OCI-LY1 (cell line): ENCODE results near the gene TRNAU1AP.

ENCODE experiments used
- H2AFZ ChIP-seq: fragments of 200-600 bp; sonication (generic), shearing (Covaris generic); 2 replicates; pipeline ENCODE4 v1.6.0; 2014; ENCODE audit warnings: antibody characterized with exemption, mild to moderate bottlenecking, low read length
- H3F3A ChIP-seq: fragments of 200-600 bp; sonication (generic), shearing (Covaris generic); 2 replicates; pipeline ENCODE4 v1.6.0; 2014; ENCODE audit warnings: mild to moderate bottlenecking, antibody characterized with exemption, low read length, moderate library complexity; ENCODE audit not compliant: insufficient read depth
- H3K27ac ChIP-seq: fragments of 200-600 bp; sonication (generic); 2 replicates; pipeline ENCODE4 v1.5.1; 2014; ENCODE audit warnings: low read length, mixed run types, mild to moderate bottlenecking, low read depth; ENCODE audit not compliant: poor library complexity, severe bottlenecking
- H3K27me3 ChIP-seq: fragments of 200-600 bp; sonication (generic); 2 replicates; pipeline ENCODE4 v1.6.0; 2014; ENCODE audit warnings: antibody characterized with exemption, mild to moderate bottlenecking, low read length, moderate library complexity; ENCODE audit not compliant: insufficient read depth
- H3K36me3 ChIP-seq: fragments of 200-600 bp; sonication (generic); 2 replicates; pipeline ENCODE4 v1.6.1; 2014; ENCODE audit warnings: mild to moderate bottlenecking, antibody characterized with exemption, low read length, moderate library complexity, mixed read lengths; ENCODE audit not compliant: insufficient read depth
- H3K4me1 ChIP-seq: fragments of 200-600 bp; sonication (generic); 2 replicates; pipeline ENCODE4 v1.5.1; 2014; ENCODE audit warnings: mild to moderate bottlenecking, low read length, moderate library complexity; ENCODE audit not compliant: insufficient read depth, severe bottlenecking
- H3K4me2 ChIP-seq: fragments of 200-600 bp; sonication (generic), shearing (Covaris generic); 2 replicates; pipeline ENCODE4 v1.6.1; 2014; ENCODE audit warnings: low read length
- H3K4me3 ChIP-seq: fragments of 200-600 bp; sonication (generic); 2 replicates; pipeline ENCODE4 v1.5.1; 2014; ENCODE audit warnings: low read length, low read depth, mild to moderate bottlenecking, mixed read lengths; ENCODE audit not compliant: poor library complexity, severe bottlenecking
- H3K79me2 ChIP-seq: fragments of 200-600 bp; shearing (Covaris generic); 2 replicates; pipeline ENCODE4 v1.6.1; 2016; ENCODE audit warnings: mixed run types, low read length, mixed read lengths; ENCODE audit not compliant: insufficient read depth
- H3K9ac ChIP-seq: fragments of 200-600 bp; sonication (generic), shearing (Covaris generic); 2 replicates; pipeline ENCODE4 v1.6.1; 2014; ENCODE audit warnings: mild to moderate bottlenecking, low read length, mixed read lengths
- H3K9me2 ChIP-seq: fragments of 200-600 bp; sonication (generic), shearing (Covaris generic); 2 replicates; pipeline ENCODE4 v1.6.1; 2014; ENCODE audit warnings: low read depth, mild to moderate bottlenecking, low read length, mixed read lengths
- H3K9me3 ChIP-seq: fragments of 200-600 bp; shearing (Covaris generic); 2 replicates; pipeline ENCODE4 v1.6.1; 2014; ENCODE audit warnings: low read length, mixed read lengths
- H4K20me1 ChIP-seq: fragments of 200-600 bp; sonication (generic), shearing (Covaris generic); 2 replicates; pipeline ENCODE4 v1.6.0; 2016; ENCODE audit warnings: mild to moderate bottlenecking, low read length; ENCODE audit not compliant: insufficient read depth
- EZH2 ChIP-seq: fragments of 200-600 bp; sonication (generic), shearing (Covaris generic); IDR thresholded peaks from 2 replicates; pipeline ENCODE4 v1.8.0; 2017; ENCODE audit warnings: borderline replicate concordance, mixed run types, mild to moderate bottlenecking, antibody characterized with exemption, low read length, moderate library complexity, mixed read lengths
- TF ChIP-seq, protein P1 (sequence below): fragments of 200-600 bp; sonication (generic), shearing (Covaris generic); IDR thresholded peaks from 2 replicates; pipeline ENCODE4 v1.5.1; 2017; ENCODE audit warnings: mild to moderate bottlenecking, antibody characterized with exemption, low read length, moderate library complexity, mixed read lengths

TRNAU1AP gene

DNA sequence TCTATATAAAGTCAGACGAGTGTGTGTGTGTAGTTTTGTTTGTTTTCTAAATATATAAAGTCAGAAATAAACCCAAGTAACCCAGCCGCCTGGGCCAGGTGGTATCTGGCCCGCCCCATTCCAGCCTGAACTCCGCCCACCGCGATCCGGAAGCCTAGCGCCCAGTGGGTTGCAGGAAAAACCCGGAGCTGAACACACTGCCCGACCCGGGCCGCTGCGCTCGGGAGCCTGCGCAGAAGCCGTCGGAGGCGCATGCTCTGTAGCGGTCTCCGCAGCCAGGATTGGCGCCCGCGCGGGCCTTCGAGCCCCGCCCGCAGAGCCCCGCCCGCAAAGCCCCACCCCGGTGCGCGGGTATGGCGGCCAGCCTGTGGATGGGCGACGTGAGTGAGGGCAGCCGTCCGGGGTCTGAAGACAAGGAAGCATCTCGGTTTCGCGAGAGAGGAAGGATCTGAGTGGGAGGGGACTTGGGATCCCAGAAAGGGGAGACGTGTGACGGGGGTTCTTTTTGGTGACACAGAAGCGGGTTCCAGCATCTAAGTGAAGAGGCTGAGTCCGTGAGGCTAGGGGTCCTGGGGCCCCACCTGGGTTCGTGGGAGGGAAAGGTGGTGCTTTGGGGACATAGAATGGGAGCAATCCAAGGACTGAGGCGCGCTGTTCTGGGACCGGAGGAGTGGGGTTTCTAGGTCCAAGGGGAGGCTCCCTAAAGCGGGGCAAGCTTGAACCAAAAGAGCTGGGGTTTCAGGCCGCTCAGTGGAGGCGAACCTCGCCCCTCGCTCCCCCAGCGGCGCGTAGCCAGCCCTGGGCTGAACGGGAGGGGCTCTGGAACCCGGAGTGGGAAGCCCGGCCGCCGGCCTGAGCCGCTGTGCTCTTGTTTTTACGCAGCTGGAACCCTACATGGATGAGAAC is at the start of gene TRNAU1AP:
TSS of gene TRNAU1AP (plus strand) at position 328 of the 906 bp plus-strand sequence. CDS start at position 354, 26 bp downstream.
- Histone ChIP-seq H3K27me3 (no peaks in the 10 kb centered on the region), H3F3A (no peaks in the 10 kb centered on the region), H3K27ac (peak within 1 kb of the TSS; percentile 74), H3K36me3 (peaks cover 14% of the 10 kb centered on the region), H3K4me3 (peak within 1 kb of the TSS; percentile 80), H3K9ac (peak within 1 kb of the TSS; percentile 94), H3K4me2 (peak within 1 kb of the TSS; percentile 98), H3K79me2 (0 out of 2 replicates have a peak, but pooled peaks cover 4% of the 10 kb centered on the region), H4K20me1 (no peaks in the 10 kb centered on the region), H3K9me3 (no peaks in the 10 kb centered on the region), H2AFZ (peak within 1 kb of the TSS; percentile 1; the same call in 1 of the 2 replicates), H3K4me1 (peaks cover 23% of the 10 kb centered on the region), H3K9me2 (no peaks in the 10 kb centered on the region)
- TF ChIP-seq EZH2, result no peak
- TF ChIP-seq, protein P1, sequence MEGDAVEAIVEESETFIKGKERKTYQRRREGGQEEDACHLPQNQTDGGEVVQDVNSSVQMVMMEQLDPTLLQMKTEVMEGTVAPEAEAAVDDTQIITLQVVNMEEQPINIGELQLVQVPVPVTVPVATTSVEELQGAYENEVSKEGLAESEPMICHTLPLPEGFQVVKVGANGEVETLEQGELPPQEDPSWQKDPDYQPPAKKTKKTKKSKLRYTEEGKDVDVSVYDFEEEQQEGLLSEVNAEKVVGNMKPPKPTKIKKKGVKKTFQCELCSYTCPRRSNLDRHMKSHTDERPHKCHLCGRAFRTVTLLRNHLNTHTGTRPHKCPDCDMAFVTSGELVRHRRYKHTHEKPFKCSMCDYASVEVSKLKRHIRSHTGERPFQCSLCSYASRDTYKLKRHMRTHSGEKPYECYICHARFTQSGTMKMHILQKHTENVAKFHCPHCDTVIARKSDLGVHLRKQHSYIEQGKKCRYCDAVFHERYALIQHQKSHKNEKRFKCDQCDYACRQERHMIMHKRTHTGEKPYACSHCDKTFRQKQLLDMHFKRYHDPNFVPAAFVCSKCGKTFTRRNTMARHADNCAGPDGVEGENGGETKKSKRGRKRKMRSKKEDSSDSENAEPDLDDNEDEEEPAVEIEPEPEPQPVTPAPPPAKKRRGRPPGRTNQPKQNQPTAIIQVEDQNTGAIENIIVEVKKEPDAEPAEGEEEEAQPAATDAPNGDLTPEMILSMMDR, result no peak

DNA sequence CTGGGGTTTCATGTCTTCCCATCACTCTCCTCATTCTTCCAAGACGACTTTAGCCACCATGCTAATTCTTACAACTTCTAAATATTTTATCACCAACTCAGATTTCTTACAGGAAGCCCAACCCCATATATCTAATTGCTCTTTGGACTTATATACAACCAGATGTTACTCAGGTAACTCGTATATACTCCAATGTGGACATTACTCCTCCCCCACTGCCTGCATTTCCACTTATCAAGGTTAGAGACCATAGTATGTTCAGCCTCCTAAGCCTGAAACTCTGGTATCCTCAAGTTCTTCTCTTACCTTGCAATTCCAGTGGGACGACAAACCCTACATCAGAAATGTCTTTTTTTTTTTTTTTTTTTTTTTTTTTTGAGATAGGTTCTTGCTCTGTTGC is 49.8 kb upstream of the TRNAU1AP start:
- no peak overlapping the region for H3K9ac ChIP-seq
- peaks cover 15% of the 10 kb centered on the region for H3K4me1 ChIP-seq
- TF ChIP-seq, protein P1, result no peak
- no peak for TF ChIP-seq EZH2
- peak overlapping the region; percentile 25 for H3K27ac ChIP-seq
- no peak overlapping the region for H3K4me2 ChIP-seq
- no peak overlapping the region for H2AFZ ChIP-seq
- no peaks in the 10 kb centered on the region for H3K9me2 ChIP-seq
- peaks cover 13% of the 10 kb centered on the region for H3F3A ChIP-seq
- no peak overlapping the region for H3K4me3 ChIP-seq
- H3K9me3 ChIP-seq, result no peaks in the 10 kb centered on the region
- H3K36me3 ChIP-seq, result peaks cover 21% of the 10 kb centered on the region
- no peaks in the 10 kb centered on the region for H4K20me1 ChIP-seq
- H3K27me3 ChIP-seq, result no peaks in the 10 kb centered on the region
- peaks cover 21% of the 10 kb centered on the region for H3K79me2 ChIP-seq

DNA sequence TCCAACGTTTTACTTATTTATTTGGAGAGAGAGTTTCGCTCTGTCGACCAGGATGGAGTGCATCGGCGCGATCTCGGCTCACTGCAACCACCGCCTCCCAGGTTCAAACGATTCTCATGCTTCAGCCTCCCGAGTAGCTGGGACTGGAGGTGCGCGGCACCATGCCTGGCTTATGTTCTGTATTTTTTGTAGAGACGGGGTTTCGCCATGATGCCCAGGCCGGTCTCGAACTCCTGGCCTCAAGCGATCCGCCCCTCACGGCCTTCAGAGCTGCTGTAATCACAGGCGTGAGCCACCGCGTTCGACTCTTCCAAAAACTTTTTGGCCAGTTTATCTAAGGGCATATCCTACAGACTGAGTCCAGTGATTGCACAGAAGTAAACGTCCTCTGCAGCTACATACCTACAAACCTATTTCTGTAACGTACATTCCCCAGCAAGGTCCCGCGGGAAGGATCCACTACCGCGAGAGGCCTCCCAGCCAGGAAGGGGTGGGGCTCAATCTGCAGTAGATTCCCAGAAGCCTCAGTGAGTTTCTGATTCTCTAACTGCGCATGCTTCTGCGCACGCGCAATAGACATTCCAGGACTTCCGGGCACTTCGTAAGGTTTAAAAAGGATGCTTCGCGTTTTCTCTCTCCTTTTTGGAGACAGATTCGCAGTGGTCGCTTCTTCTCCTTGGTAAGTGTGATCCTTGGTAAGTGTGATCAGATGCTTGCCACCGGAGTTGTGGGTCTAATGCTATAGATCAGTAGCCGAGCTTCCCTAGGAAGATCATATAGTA is 47.3 kb upstream of the TRNAU1AP start, which contains the start of gene RCC1:
TSS of gene RCC1 (plus strand) at position 638 of the 782 bp plus-strand sequence. CDS start 23,824 bp downstream, outside the sequence.
- peaks cover 25% of the 10 kb centered on the region for H3K79me2 ChIP-seq
- H3K4me2 ChIP-seq, result peak within 1 kb of the TSS; percentile 96
- H3K4me3 ChIP-seq, result peak within 1 kb of the TSS; percentile 89
- H3F3A ChIP-seq, result peaks cover 33% of the 10 kb centered on the region
- peak within 1 kb of the TSS; percentile 88 for H3K27ac ChIP-seq
- peak within 1 kb of the TSS; percentile 81 for H3K9ac ChIP-seq
- H3K36me3 ChIP-seq, result peaks cover 46% of the 10 kb centered on the region
- no peaks in the 10 kb centered on the region for H3K9me2 ChIP-seq
- no peak for TF ChIP-seq EZH2
- TF ChIP-seq, protein P1, result no peak
- no peaks in the 10 kb centered on the region for H3K9me3 ChIP-seq
- peaks cover 40% of the 10 kb centered on the region for H3K4me1 ChIP-seq
- no peaks in the 10 kb centered on the region for H4K20me1 ChIP-seq
- no peak within 1 kb of the TSS for H2AFZ ChIP-seq
- H3K27me3 ChIP-seq, result no peaks in the 10 kb centered on the region
